ENCODE data around the gene NRXN3. TPM values are rescaled to one million over a fixed set of nuclear protein-coding genes. Genes with fewer than 3 reads are reported as not detected.

The NRXN3 gene
- total and polyA plus RNA-seq, 7 donors = 0.06 to 0.74 (median 0.15) TPM

DNA sequence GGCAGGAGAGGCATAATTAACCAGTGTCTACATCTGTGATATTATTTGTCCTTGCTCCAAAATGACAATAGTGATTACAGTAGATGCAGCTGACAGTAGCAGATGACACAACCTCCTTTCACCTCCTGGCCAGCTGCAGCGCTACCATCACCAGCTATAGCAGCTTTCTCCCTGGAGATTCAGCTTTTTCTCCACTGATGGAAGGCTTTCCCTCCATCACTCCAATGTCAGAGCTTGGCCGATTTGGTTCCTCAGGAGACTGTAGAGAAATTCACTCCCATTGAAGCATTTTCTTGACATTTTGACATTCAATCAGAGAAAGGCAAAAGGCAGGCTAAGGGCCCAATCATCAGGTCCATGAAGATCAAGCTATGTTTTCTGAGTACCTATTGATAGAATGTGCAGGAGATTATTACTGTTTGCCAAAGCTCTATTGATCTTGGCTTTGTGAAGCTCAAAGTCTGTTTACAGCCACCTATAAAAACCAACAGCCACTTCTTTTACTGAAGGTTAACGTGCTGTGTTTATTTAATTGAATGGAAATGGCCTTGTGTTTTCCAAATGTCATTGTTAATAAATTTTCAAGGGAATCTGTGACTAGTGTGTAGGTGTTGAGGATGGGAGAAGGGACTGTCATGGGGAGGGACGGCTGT lies 1256.1 kb downstream of the NRXN3 start:
- TF ChIP-seq CTCF (IDR thresholded peaks at IDR 0.05) = no peak
- no peaks in the 10 kb centered on the region for H3K36me3 ChIP-seq (ENCODE audit: insufficient read depth in 1 of 2, low read depth in 1 of 2)
- ATAC-seq (no peak), DNase-seq (no peak)
- H3K27me3 ChIP-seq (ENCODE audit: insufficient read depth in 3 of 3, low read length in 2 of 3) = no peaks in the 10 kb centered on the region
- H3K9me3 ChIP-seq = no peaks in the 10 kb centered on the region
- WGBS, 3 donors = 78 to 83% (median 82%) methylated on average over 4 of the region's 4 CpGs
- no peak overlapping the region for H3K4me3 ChIP-seq
- no peaks in the 10 kb centered on the region for H3K4me1 ChIP-seq
- intact Hi-C loops (cut with DNase I) = no loop called here
- H3K27ac ChIP-seq = no peak overlapping the region

DNA sequence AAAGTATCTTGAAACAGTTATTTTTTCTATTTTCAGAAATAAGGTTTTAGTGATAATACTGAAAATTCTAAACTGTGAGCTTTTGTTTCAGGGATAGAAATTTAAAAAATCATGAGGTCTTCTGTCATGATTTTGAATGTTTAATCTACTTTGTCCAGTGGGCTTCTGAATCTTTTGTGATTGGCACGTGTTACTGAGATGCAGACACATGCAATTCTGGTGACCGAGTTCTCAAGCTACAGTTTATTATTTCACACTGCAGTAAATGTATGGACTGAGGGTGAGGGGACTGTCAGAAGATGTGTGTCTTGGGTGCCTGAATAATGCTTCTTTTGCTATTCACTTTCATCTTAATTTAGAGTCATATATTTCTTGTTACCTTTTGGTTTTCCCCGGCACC lies 1262.5 kb downstream of the NRXN3 start:
- ATAC-seq = no peak
- H3K4me1 ChIP-seq = no peaks in the 10 kb centered on the region
- no peaks in the 10 kb centered on the region for H3K36me3 ChIP-seq (ENCODE audit: insufficient read depth in 1 of 2, low read depth in 1 of 2)
- no peak for TF ChIP-seq CTCF (IDR thresholded peaks at IDR 0.05)
- H3K9me3 ChIP-seq = no peaks in the 10 kb centered on the region
- DNase-seq = no peak
- intact Hi-C loops (cut with DNase I) = no loop called here
- H3K27me3 ChIP-seq (ENCODE audit: insufficient read depth in 3 of 3, low read length in 2 of 3) = no peaks in the 10 kb centered on the region
- WGBS, 3 donors = 83 to 92% (median 86%) methylated on average over 3 of the region's 3 CpGs
- no peak overlapping the region for H3K27ac ChIP-seq
- H3K4me3 ChIP-seq = no peak overlapping the region

- intact Hi-C loops (cut with DNase I) = no loop called here
- WGBS, 3 donors = 25 to 54% (median 27%) methylated on average over 1 of the region's 1 CpG
- no peak for DNase-seq
- Histone ChIP-seq H3K4me1 (no peaks in the 10 kb centered on the region), H3K27me3 (ENCODE audit: insufficient read depth in 3 of 3, low read length in 2 of 3) (no peaks in the 10 kb centered on the region), H3K27ac (peak overlapping the region; percentile 54), H3K9me3 (no peaks in the 10 kb centered on the region), H3K36me3 (ENCODE audit: insufficient read depth in 1 of 2, low read depth in 1 of 2) (no peaks in the 10 kb centered on the region), H3K4me3 (no peak overlapping the region)
- peak in 2 of 4 donors; percentile 66 to 71 for ATAC-seq
- no peak for TF ChIP-seq CTCF (IDR thresholded peaks at IDR 0.05)
Observed at GRCh38 chr14:79436335-79436734, 1266.2 kb downstream of the NRXN3 start.

- no peaks in the 10 kb centered on the region for H3K27me3 ChIP-seq (ENCODE audit: insufficient read depth in 3 of 3, low read length in 2 of 3)
- no peaks in the 10 kb centered on the region for H3K36me3 ChIP-seq (ENCODE audit: insufficient read depth in 1 of 2, low read depth in 1 of 2)
- no peaks in the 10 kb centered on the region for H3K9me3 ChIP-seq
- DNase-seq (no peak), ATAC-seq (no peak)
- WGBS, 3 donors = 60 to 68% (median 62%) methylated on average over 7 of the region's 7 CpGs
- intact Hi-C loops (cut with DNase I) = no loop called here
- no peak overlapping the region for H3K27ac ChIP-seq
- H3K4me1 ChIP-seq = no peaks in the 10 kb centered on the region
- no peak for TF ChIP-seq CTCF (IDR thresholded peaks at IDR 0.05)
- no peak overlapping the region for H3K4me3 ChIP-seq
Observed at GRCh38 chr14:79437951-79438350, 1267.8 kb downstream of the NRXN3 start.

Measured in psoas muscle (tissue), 8 donors.